Smooth muscle cell (in vitro differentiated cells): ENCODE data around the gene DKK3. TPM values are rescaled to one million over a fixed set of nuclear protein-coding genes. Genes with fewer than 3 reads are reported as not detected.

Source experiments
- DNase-seq: peaks from one replicate; lab custom pipeline; 2025; ENCODE audit not compliant: unreplicated experiment; lab: John Stamatoyannopoulos, UW
- H2AFZ ChIP-seq: fragments of 200-600 bp; sonication (generic); 2 replicates; pipeline ENCODE4 v1.6.0; 2016; ENCODE audit warnings: antibody characterized with exemption, low read depth, mild to moderate bottlenecking
- H3F3A ChIP-seq: fragments of 200-600 bp; sonication (generic); 2 replicates; pipeline ENCODE4 v1.6.0; 2017; ENCODE audit warnings: antibody characterized with exemption, low read depth
- H3K27ac ChIP-seq: fragments of 200-600 bp; sonication (generic); 2 replicates; pipeline ENCODE4 v1.5.1; 2016; ENCODE audit warnings: low read depth, mild to moderate bottlenecking
- H3K27me3 ChIP-seq: fragments of 200-600 bp; sonication (generic); 2 replicates; pipeline ENCODE4 v1.6.1; 2016; ENCODE audit warnings: low read depth, mild to moderate bottlenecking
- H3K36me3 ChIP-seq: fragments of 200-600 bp; sonication (generic); 2 replicates; pipeline ENCODE4 v1.5.1; 2016; ENCODE audit warnings: low read depth
- H3K4me1 ChIP-seq: fragments of 200-600 bp; sonication (generic); 2 replicates; pipeline ENCODE4 v1.5.1; 2016; ENCODE audit warnings: low read depth
- H3K4me2 ChIP-seq: fragments of 200-600 bp; sonication (generic); 2 replicates; pipeline ENCODE4 v1.6.0; 2016; ENCODE audit warnings: mild to moderate bottlenecking
- H3K4me3 ChIP-seq: fragments of 200-600 bp; sonication (generic); 2 replicates; pipeline ENCODE4 v1.5.1; 2016; ENCODE audit warnings: mild to moderate bottlenecking
- H3K79me2 ChIP-seq: fragments of 200-600 bp; sonication (generic); 2 replicates; pipeline ENCODE4 v1.6.0; 2016; ENCODE audit warnings: low read depth, mild to moderate bottlenecking
- H3K9ac ChIP-seq: fragments of 200-600 bp; sonication (generic); 2 replicates; pipeline ENCODE4 v1.6.0; 2016; ENCODE audit warnings: low read depth
- H3K9me3 ChIP-seq: fragments of 200-600 bp; sonication (generic); replicated peaks from 2 replicates; pipeline ENCODE4 v1.5.1; 2016; ENCODE audit warnings: low read depth
- H4K20me1 ChIP-seq: fragments of 200-600 bp; sonication (generic); 2 replicates; pipeline ENCODE4 v1.6.0; 2016; ENCODE audit warnings: low read depth
- WGBS: methylation state at CpG from one replicate; pipeline ENCODE4 v1.1.7; 2016; ENCODE audit warnings: low lambda C conversion rate; 5-methylcytosine and 5-hydroxymethylcytosine counted together
- polyA plus RNA-seq: library from polyadenylated mRNA; unstranded; fragments of >200 nt; fragmentation: Nextera tagmentation; extraction: Ambion mirVana; gene quantifications from 2 replicates; pipeline ENCODE4 v1.2.1, GENCODE V29; 2016
- total RNA-seq: library from RNA; depleted of rRNA; stranded (reverse); fragments of >200 nt; gene quantifications from 2 replicates; pipeline ENCODE4 v1.2.3, GENCODE V29; 2014
- TF ChIP-seq, protein P1 (sequence below): fragments of 200-600 bp; sonication (generic); IDR thresholded peaks from 2 replicates; pipeline ENCODE4 v1.5.1; 2017; ENCODE audit warnings: borderline replicate concordance, mild to moderate bottlenecking, antibody characterized with exemption; ENCODE audit not compliant: insufficient read depth, poor library complexity, severe bottlenecking

DKK3 gene
- total and polyA plus RNA-seq, 2 experiments from 2014 or later = 105 to 113 TPM

GRCh38 chr11:11944444-11944843, 64.0 kb downstream of the DKK3 start:
- no peak overlapping the region for H3K4me3 ChIP-seq

GRCh38 chr11:11942668-11943067, 65.8 kb downstream of the DKK3 start:
- Histone ChIP-seq H3K9me3 (no peaks in the 10 kb centered on the region), H3K79me2 (peaks cover 3% of the 10 kb centered on the region), H3F3A (peaks cover 4% of the 10 kb centered on the region), H3K9ac (no peak overlapping the region), H3K27ac (no peak overlapping the region), H3K4me3 (no peak overlapping the region), H3K27me3 (no peaks in the 10 kb centered on the region), H4K20me1 (peaks cover 4% of the 10 kb centered on the region), H3K4me1 (peaks cover 11% of the 10 kb centered on the region), H3K4me2 (no peak overlapping the region), H2AFZ (no peak overlapping the region), H3K36me3 (peaks cover 3% of the 10 kb centered on the region)
- 93% methylated on average over 3 of the region's 3 CpGs for WGBS
- no peak for DNase-seq
- TF ChIP-seq, protein P1, sequence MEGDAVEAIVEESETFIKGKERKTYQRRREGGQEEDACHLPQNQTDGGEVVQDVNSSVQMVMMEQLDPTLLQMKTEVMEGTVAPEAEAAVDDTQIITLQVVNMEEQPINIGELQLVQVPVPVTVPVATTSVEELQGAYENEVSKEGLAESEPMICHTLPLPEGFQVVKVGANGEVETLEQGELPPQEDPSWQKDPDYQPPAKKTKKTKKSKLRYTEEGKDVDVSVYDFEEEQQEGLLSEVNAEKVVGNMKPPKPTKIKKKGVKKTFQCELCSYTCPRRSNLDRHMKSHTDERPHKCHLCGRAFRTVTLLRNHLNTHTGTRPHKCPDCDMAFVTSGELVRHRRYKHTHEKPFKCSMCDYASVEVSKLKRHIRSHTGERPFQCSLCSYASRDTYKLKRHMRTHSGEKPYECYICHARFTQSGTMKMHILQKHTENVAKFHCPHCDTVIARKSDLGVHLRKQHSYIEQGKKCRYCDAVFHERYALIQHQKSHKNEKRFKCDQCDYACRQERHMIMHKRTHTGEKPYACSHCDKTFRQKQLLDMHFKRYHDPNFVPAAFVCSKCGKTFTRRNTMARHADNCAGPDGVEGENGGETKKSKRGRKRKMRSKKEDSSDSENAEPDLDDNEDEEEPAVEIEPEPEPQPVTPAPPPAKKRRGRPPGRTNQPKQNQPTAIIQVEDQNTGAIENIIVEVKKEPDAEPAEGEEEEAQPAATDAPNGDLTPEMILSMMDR = no peak

More at GRCh38 chr11:11944444-11944843, 64.0 kb downstream of the DKK3 start:
- Histone ChIP-seq H3K36me3 (peaks cover 5% of the 10 kb centered on the region), H4K20me1 (peaks cover 4% of the 10 kb centered on the region), H3K27ac (no peak overlapping the region), H3K4me2 (no peak overlapping the region), H3K9me3 (no peaks in the 10 kb centered on the region), H3K4me1 (peaks cover 11% of the 10 kb centered on the region), H3K79me2 (peaks cover 3% of the 10 kb centered on the region), H3K27me3 (no peaks in the 10 kb centered on the region), H3K9ac (no peak overlapping the region), H2AFZ (no peak overlapping the region), H3F3A (no peaks in the 10 kb centered on the region)
- no peak for DNase-seq
- WGBS = 90% methylated on average over 5 of the region's 5 CpGs
- TF ChIP-seq, protein P1 = no peak

DNA sequence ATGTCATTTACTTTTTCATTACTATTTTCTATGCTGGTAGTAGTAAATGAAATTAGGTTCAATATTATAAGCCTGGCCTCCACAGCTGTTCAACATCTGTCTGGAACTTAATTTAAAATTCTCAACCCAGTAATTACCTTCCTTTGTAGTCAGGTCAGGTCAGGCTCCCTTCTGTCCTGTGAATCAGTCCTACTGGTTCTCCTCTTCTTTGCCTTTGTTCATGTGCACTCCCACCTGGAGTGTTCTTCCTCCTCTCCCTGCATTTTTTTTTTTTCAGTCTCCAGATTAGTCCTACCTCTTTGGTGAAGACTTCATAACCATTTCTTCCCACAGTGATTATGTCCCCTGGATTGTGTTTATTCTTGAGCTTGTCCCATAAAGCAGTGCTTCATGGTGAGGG, 67.9 kb downstream of the DKK3 start:
- peaks cover 3% of the 10 kb centered on the region for H3K36me3 ChIP-seq
- H3K9me3 ChIP-seq = no peaks in the 10 kb centered on the region
- H3F3A ChIP-seq = peaks cover 4% of the 10 kb centered on the region
- H3K79me2 ChIP-seq = peaks cover 3% of the 10 kb centered on the region
- peaks cover 11% of the 10 kb centered on the region for H3K4me1 ChIP-seq
- H3K4me2 ChIP-seq = no peak overlapping the region
- TF ChIP-seq, protein P1 = no peak
- no peak overlapping the region for H2AFZ ChIP-seq
- DNase-seq = no peak
- H3K4me3 ChIP-seq = no peak overlapping the region
- no peak overlapping the region for H3K27ac ChIP-seq
- H4K20me1 ChIP-seq = no peaks in the 10 kb centered on the region
- H3K27me3 ChIP-seq = no peaks in the 10 kb centered on the region
- H3K9ac ChIP-seq = no peak overlapping the region

DNA sequence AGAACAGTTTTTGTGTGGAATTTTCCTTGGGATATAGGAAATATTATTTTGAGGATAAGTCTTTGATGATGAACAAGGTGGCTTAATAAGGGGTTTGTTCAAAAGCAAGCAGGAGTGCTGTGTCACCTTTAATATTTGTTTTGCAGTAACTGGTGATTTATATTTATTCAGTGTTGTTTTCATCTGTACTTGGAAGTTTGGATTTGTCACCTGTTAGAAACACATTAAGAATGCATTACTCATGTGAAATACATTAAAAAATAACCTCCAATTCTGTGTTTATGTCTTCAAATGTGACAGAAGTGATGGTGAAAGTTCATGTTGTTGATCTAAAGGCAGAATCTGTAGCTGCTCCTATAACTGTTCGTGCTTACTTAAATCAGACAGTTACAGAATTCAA, 70.5 kb downstream of the DKK3 start:
- Histone ChIP-seq H3K27me3 (no peaks in the 10 kb centered on the region), H2AFZ (no peak overlapping the region), H3K79me2 (peaks cover 5% of the 10 kb centered on the region), H3K4me1 (peaks cover 11% of the 10 kb centered on the region), H3K9ac (no peak overlapping the region), H3F3A (peaks cover 4% of the 10 kb centered on the region), H3K9me3 (no peaks in the 10 kb centered on the region), H3K4me2 (no peak overlapping the region), H4K20me1 (no peaks in the 10 kb centered on the region), H3K4me3 (no peak overlapping the region), H3K36me3 (peaks cover 12% of the 10 kb centered on the region), H3K27ac (no peak overlapping the region)
- TF ChIP-seq, protein P1 = no peak
- no peak for DNase-seq
- 98% methylated on average over 1 of the region's 1 CpG for WGBS
